ENCODE results near the gene DMD.

Gene DMD

DNA sequence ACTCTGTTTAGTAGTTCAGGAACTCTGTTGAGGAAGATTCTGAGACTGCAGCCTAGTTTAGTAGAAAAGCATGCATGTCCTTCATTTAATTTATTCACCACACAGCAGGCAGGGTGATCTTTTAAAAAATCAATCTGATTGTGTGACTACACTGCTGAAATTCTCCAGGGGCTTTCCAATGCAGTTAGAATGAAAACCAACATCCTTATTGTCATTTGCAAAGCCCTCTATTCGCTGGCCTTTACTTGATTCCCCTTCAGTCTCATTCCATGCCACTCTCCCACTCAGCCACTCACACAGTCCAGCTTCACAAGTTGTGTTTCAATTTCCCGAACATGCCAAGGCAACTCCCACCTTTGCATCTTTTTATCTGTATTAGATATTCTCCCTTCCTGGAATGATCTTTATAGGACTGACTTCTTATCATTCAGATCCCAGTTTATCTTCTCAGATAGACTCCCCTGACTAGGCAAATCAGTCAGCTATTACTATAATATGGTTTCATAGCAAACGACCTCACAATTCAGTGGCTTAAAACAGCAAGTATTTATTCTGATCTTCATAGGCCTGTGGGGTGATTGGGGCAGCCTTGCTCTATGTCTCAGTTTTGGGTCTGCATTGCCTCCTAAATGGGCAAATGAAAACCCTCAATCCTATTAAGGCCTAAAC is 2118.2 kb downstream of the DMD start:
- Mint-ChIP-seq H3K9me3 (peaks cover 0 to 9% of the 10 kb centered on the region in 2 donors), H3K4me3 (no peak overlapping the region), H3K4me1 (peaks cover 8 to 9% of the 10 kb centered on the region in 2 donors), H3K36me3 (no peaks in the 10 kb centered on the region), H3K27me3 (peaks cover 0 to 5% of the 10 kb centered on the region in 2 donors), H3K27ac (no peak overlapping the region)
- DNase-seq (no peak), ATAC-seq (replicated peaks) (peak; percentile 70 to 87)

DNA sequence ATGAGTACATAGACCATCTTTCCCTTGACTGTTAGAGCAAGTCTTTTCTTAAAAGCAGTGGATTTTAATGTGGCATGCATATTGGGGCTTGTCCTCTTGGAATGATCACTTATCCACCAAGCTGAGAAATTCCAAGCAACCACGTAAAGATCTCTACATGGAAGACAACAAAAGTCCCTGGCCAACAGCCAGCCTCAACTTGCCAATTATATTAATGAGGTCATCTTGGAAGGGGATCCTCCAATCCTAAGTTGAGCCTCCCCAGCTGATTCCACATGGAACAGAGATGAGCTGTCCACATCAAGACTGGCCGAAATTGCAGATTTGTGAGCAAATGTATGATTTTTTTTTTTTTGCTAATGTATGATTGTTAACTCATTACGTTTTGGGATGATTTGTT is 2118.9 kb downstream of the DMD start:
- H3K9me3 Mint-ChIP-seq, result peaks cover 0 to 9% of the 10 kb centered on the region in 2 donors
- no peak for ATAC-seq (replicated peaks)

DNA sequence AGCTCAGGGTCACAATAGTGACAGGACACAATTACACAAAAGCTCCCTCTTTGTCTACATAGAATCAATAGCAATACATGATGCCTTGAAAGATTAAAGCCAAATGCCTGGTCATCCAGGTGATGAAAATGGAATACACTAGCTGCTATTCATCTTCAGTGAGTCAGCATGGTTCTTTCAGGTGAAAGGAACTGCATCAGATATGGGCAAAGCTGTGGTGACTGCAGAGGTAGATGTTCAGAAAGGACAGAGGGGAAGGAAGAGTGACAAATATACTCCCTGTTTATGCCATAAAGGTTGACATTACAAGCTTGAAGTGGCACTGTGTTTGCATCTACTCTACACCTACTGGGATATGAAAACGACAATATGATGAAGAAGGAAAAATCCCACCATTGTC is 2119.5 kb downstream of the DMD start:
- Mint-ChIP-seq H3K4me1 (peaks cover 6 to 9% of the 10 kb centered on the region in 2 donors), H3K27ac (no peak overlapping the region), H3K27me3 (peaks cover 0 to 2% of the 10 kb centered on the region in 2 donors), H3K4me3 (no peak overlapping the region), H3K36me3 (no peaks in the 10 kb centered on the region), H3K9me3 (peaks cover 0 to 7% of the 10 kb centered on the region in 2 donors)
- no peak for ATAC-seq (replicated peaks)
- DNase-seq, result no peak

More for the DNA sequence above, 2118.9 kb downstream of the DMD start:
- no peak overlapping the region for H3K4me3 Mint-ChIP-seq
- H3K4me1 Mint-ChIP-seq, result peaks cover 7 to 9% of the 10 kb centered on the region in 2 donors
- no peaks in the 10 kb centered on the region for H3K36me3 Mint-ChIP-seq
- no peak for DNase-seq
- H3K27me3 Mint-ChIP-seq, result peaks cover 0 to 5% of the 10 kb centered on the region in 2 donors
- no peak overlapping the region for H3K27ac Mint-ChIP-seq

DNA sequence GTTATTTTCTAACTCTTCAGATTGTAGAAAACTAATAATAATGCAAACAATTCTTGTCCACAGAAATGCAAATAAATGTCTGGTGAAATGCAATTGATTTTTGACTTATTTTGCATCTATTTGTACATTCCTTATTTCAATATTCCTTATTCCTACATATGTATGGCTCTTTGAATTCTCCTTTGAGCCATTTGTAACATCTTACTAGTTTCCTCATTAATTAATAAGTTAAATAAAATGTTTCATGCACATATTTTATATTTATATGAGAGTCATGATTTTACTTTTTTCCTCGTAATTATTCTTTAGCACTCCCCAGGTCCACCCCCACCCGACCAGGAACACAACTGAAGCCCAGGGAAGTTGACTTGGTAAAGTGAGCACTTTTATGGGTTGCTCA is 2136.8 kb downstream of the DMD start:
- no peak for DNase-seq
- no peak overlapping the region for H3K4me3 Mint-ChIP-seq
- H3K4me1 Mint-ChIP-seq, result peaks cover 0 to 2% of the 10 kb centered on the region in 2 donors
- H3K27me3 Mint-ChIP-seq, result no peaks in the 10 kb centered on the region
- H3K9me3 Mint-ChIP-seq, result peaks cover 6 to 14% of the 10 kb centered on the region in 2 donors
- no peak overlapping the region for H3K27ac Mint-ChIP-seq
- no peak for ATAC-seq (replicated peaks)
- H3K36me3 Mint-ChIP-seq, result peaks cover 3 to 5% of the 10 kb centered on the region in 2 donors

DNA sequence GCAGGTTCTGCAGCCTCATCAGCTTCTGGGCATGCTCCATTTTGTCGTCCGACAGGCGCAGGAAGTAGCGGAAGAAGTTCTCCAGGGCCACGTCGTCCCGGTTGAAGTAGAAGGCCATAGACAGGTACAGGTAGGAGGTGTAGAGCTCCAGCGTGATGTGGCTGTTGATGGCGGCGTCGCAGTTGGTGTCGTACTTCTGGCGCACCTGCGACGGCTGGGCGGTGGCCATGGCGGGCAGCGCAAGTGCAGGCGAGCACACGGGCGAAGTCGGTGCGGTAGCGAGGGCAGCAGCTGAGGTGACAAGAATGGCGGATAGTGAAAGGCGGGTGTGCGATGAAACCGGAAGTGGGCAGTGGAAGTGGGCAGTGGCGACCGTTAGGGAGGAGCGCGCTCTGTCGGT is 2139.6 kb downstream of the DMD start, which contains the start of gene FTHL17:
FTHL17 (minus strand) TSS at position 317 of the 400 bp plus-strand sequence; CDS start at position 229, 88 bp downstream.
- Mint-ChIP-seq H3K27me3 (no peaks in the 10 kb centered on the region), H3K9me3 (peaks cover 6 to 14% of the 10 kb centered on the region in 2 donors), H3K4me1 (peaks cover 0 to 4% of the 10 kb centered on the region in 2 donors), H3K27ac (no peak within 1 kb of the TSS), H3K4me3 (no peak within 1 kb of the TSS), H3K36me3 (peaks cover 3 to 5% of the 10 kb centered on the region in 2 donors)
- DNase-seq, result no peak
- ATAC-seq (replicated peaks), result no peak

DNA sequence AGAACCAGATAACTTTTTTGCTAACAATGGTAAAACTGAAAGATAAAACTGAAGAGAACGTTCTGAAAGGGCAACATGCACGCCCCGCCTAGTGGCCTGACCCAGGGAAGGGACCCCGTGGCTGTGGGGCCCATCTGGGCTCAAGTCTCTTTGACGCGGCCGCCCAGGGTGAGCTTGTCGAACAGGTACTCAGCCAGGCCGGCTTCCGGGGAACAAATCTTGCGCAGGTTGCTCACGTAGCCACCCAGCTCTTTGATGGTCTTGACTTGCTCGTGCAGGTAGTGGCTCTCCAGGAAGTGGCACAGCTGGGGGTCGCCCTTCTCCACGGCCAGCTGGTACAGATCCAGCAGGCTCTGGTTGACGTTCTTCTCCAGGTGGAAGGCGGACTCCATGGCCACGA is 2140.1 kb downstream of the DMD start:
- H3K27me3 Mint-ChIP-seq, result no peaks in the 10 kb centered on the region
- peaks cover 3 to 5% of the 10 kb centered on the region in 2 donors for H3K36me3 Mint-ChIP-seq
- H3K4me1 Mint-ChIP-seq, result peaks cover 0 to 4% of the 10 kb centered on the region in 2 donors
- H3K9me3 Mint-ChIP-seq, result peaks cover 6 to 18% of the 10 kb centered on the region in 2 donors
- DNase-seq (no peak), ATAC-seq (replicated peaks) (no peak)
- no peak overlapping the region for H3K27ac Mint-ChIP-seq
- no peak overlapping the region for H3K4me3 Mint-ChIP-seq

DNA sequence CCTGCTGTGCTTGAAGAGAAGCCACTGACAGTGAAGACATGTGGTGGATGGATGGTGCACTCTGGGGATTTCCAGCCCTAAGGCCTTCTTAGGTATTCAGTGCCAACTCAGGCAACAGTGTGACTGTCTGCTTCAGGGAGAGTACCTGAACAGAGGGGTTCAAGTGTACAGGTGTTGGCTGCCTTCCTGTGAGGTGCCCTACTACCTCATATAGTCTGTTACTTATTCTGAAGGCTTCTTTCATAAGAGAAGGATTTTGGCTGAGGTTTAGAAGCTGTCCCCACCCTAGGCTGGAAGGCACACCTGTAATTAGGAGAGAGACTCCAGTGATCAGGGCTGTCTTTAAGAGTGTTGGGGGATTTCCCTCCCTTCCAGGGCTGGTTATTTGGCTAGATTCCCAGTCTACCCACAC is 2141.3 kb downstream of the DMD start:
- H3K27ac Mint-ChIP-seq, result no peak overlapping the region
- no peak overlapping the region for H3K4me3 Mint-ChIP-seq
- no peaks in the 10 kb centered on the region for H3K27me3 Mint-ChIP-seq
- DNase-seq, result peak; percentile 2
- H3K36me3 Mint-ChIP-seq, result peaks cover 3 to 5% of the 10 kb centered on the region in 2 donors
- peak; percentile 72 to 93 for ATAC-seq (replicated peaks)
- peaks cover 5 to 17% of the 10 kb centered on the region in 2 donors for H3K9me3 Mint-ChIP-seq
- H3K4me1 Mint-ChIP-seq, result peaks cover 0 to 4% of the 10 kb centered on the region in 2 donors

All from stimulated activated naive B cell treated with anti-CD40 and anti-IgM and Interleukin-4, amounts not matched to agents 10 μg/mL and 1 μg/mL and 100 μg/mL, for 72 hours (primary cell).